ENCODE data around the gene HBQ1.
A peak's percentile ranks its signal among the peaks of the same experiment; 100 is the strongest.
"Not testable (repeated sequence)": the region's sequence is repeated elsewhere in the genome, so short reads cannot be mapped to it uniquely, and the experiment has no call there.

HBQ1 gene

DNA sequence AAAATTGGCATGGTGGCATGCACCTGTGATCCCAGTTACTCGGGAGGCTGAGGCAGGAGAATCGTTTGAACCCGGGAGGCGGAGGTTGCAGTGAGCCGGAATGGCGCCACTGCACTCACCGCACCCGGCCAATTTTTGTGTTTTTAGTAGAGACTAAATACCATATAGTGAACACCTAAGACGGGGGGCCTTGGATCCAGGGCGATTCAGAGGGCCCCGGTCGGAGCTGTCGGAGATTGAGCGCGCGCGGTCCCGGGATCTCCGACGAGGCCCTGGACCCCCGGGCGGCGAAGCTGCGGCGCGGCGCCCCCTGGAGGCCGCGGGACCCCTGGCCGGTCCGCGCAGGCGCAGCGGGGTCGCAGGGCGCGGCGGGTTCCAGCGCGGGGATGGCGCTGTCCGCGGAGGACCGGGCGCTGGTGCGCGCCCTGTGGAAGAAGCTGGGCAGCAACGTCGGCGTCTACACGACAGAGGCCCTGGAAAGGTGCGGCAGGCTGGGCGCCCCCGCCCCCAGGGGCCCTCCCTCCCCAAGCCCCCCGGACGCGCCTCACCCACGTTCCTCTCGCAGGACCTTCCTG lies at the start of gene HBQ1:
Gene HBQ1, plus strand, starts transcription at position 359 of the 575 bp plus-strand sequence. Its CDS starts 28 bp downstream, at position 387.
- no peak for DNase-seq

DNA sequence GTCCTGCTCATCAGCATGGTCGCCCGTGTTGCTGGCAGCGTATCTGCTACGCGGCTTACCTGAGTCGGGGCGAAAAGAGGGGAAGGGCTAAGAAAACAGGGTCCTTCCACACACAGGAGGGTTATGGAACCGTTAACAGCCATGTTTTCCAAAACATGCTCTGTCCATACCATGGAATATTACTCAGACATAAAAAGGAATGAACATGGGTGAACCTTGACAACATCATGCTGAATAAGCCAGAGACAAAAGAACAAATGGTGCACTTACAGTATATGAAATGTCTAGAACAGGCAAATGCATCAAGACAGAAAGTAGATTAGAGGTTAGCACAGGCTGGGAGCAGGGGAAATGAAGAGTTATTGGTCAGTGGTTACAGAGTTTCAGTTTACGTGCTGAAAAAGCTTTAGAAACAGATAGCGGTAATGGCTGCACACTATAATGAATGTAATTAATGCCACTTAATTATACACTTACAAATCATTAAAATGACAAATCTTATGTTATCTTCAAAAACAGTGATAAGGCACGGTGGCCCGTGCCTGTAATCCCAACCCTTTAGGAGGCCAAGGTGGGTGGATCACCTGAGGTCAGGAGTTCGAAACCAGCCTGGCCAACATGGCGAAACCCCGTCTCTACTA lies 49.6 kb upstream of the HBQ1 start:
- no peak for DNase-seq

DNA sequence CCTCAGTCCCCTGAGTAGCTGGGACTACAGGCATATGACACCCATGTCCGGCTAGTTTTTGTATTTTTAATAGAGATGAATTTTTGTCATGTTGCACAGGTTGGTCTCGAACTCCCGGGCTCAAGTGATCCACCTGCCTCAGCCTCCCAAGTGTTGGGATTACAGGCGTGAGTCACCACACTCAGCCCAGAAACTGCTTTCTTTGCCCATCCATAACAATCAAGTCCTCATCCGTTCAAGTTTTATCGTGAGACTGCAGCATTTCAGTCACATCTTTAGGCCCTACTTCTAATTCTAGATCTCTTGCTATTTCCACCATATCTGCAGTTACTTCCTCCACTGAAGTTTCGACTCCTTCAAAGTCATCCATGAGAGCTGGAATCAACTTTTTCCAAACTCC lies 48.1 kb upstream of the HBQ1 start:
- DNase-seq = no peak

DNA sequence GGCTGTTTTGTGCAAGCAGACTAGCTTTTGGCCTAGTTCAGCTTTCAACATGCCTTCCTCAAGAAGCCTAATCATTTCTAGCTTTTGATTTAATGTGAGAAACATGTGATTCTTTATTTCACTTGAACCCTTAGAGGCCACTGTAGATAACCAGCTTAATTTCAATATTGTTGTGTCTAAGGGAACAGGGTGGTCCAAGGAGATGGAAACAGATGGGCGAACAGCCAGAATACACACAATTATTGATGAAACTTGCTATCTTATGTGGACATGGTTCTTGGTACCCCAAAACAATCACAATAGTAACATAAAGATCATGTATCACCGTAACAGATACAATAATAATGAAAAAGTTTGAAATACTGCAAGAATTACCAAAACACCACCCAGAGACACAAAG lies 46.5 kb upstream of the HBQ1 start:
- DNase-seq = no peak

DNA sequence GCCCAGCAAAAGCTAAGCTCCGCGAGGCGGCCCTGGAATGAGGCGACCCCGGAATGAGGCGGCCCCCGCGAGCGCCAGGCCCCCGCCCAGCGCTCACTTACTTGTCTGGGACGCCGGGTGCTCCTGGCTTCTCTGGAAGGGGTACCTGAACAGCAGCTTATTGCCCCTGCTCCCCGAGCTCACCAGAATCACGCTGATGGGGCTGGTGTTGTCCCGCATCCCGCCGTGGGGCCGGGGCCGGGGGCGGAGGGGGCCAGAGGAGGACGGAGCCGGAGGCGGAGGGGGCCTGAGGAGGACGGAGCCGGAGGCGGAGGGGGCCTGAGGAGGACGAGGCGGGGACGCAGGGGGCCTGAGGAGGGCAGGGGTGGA lies 42.2 kb upstream of the HBQ1 start:
- peak; percentile 19 for DNase-seq

DNA sequence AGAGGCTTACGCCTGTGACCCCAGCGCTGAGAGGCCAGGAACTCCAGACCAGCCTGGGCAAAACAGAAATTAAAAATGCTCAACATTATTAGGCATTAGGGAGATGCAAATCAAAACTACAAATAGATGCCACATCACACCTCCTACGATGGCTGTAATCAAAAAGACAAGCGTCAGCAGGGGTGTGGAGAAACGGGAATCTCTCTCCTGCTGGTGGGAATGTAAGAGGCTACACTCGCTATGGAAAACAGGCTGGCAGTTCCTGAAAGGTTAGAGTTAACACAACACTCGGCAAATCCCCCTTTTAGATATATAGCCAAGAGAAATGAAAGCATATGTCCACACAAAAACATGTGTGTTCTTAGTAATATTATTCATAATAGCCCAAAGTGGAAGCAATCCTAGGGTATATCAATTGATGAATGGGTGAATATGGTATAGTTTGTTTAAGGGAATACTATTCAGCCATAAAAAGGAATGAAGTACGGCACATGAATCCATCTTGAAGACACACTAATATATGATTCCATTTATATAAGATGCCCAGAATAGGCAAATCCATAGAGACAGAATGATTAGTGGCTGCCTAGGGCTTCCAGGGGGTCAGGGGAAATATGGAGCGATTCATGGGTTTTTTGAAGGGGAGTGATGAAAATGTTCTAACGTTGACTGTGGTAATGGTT lies 39.9 kb upstream of the HBQ1 start:
- no peak for DNase-seq

DNA sequence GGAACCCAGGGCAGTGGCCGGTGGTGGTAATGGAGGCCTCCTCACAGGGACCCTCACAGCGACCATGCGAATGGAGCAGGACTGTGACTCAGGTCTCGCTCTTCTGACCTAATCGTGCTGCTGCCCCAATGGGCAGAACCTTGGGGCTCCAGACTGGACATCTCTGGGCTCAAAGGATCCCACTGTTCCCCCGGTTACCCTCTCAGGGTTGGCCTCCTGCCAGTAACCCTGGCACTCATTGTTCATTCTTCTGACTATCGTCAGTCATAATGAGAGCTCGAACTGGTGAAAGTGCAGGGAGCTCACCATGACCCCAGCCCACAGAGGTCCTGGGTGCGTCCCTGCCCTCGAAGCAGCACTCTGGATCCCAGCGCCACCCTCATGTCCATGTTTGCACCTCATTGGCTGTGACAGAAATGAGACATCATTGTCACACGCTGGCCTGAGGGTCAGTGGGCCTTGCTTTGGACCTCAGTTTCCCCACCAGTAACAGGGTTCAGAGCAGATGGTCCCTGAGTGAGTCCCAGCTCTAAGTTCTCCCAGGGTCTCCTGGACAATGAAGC lies 37.8 kb upstream of the HBQ1 start:
- no peak for DNase-seq

DNA sequence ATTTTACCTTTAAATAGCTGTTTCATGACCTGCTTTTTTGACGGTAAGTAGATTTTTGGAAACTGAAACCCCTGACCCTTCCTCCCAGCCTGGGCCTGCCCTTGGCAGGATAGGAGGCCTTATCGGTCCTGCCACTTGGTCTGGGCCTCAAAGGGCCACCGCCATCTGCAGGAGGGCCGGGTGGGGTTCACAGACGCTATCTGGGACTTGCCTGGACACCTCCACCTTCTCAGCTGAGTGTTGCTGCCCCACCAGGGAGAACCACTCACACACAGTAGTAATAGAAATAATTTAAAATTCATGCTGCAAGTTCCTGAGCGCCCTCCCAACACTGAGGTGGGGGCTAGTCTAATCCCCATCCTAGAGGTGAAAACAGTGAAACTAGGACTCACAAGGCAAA lies 37.2 kb upstream of the HBQ1 start:
- DNase-seq = no peak

DNA sequence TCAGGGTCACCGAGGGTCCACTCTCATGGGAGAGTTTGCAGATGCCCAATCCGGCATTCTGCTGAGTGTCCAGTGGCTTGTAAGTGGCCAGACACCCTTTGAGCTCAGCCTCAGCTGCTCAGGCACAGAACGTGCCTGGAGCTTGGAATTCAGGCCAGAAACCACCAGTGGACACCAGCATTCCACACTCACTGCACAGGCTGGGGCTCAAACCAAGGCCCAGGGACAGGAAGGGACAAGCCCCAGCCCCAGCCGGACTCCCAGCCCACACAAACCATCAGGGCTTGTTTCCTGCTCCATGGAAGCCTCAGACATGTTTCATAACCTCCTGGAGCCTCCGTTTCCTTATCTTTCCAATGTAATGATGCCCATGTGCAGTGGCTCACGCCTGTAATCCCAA lies 36.8 kb upstream of the HBQ1 start:
- DNase-seq = no peak

DNA sequence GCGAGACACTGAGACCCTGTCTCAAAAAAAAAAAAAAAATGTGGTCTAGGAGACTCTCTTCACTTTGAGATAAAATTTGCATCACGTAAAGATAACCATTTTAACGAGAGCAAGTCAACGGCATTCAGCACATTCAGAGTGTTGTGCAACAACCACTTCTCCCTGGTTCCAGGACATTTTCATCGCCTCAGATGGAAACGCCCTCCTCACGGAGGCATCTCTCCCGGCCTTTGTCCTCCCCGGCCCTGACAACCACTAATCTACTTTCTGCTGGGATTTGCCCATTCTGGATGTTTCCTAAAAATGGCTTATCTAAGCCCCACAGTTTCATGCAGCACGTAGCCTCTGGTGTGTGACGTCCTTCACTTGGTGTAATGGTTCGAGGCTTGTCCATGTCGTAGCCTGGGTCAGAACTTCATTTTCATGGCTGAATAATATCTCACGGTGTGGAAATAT lies 35.4 kb upstream of the HBQ1 start:
- no peak for DNase-seq

DNA sequence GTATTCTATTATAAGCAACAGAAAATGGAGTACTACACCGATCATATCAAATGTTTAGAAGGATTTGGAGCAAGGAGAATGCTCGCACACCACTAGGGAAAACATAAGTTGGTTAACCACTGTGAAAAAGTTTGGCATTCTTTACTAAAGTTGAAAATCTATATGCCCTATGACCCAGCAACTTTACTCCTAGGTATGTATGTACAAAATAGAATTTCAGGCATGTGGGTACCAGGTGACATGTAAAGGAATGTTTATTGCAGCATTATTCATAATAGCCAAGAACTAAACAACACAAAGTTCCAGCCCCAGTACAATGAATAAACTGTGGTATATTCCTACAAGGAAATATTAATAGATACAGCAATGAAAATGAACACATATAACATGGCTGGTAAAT lies 33.6 kb upstream of the HBQ1 start:
- no peak for DNase-seq

DNA sequence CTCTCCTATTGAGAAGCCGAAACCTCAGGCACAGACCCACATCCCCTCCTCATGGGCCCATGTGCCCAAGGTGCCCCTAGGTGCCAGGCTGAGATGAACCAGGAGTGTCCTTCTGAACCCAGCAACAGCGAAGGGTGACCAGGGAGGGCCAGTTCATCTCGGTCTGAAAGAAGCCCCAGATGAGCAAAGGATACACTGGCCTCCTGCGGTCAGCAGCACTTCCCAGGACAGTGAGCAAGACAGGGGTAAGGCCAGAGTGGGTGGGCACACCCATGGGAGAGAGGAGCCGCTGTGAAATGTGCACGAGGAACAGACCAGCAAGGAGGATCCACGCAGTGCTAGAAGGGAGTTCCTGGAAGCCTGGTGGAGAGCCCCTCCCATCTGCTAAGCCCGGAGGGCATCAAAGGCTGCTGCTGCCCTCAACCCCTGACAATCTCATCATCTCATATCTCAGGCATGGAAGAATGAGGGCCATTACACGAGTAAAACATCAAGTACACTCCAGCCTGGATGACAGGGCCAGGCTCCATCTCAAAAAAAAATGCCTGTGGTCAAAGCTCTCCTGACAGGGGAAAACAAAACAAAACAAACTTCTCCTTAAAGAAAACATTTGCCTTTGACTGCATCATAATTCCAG lies 31.1 kb upstream of the HBQ1 start:
- DNase-seq = peak; percentile 91

DNA sequence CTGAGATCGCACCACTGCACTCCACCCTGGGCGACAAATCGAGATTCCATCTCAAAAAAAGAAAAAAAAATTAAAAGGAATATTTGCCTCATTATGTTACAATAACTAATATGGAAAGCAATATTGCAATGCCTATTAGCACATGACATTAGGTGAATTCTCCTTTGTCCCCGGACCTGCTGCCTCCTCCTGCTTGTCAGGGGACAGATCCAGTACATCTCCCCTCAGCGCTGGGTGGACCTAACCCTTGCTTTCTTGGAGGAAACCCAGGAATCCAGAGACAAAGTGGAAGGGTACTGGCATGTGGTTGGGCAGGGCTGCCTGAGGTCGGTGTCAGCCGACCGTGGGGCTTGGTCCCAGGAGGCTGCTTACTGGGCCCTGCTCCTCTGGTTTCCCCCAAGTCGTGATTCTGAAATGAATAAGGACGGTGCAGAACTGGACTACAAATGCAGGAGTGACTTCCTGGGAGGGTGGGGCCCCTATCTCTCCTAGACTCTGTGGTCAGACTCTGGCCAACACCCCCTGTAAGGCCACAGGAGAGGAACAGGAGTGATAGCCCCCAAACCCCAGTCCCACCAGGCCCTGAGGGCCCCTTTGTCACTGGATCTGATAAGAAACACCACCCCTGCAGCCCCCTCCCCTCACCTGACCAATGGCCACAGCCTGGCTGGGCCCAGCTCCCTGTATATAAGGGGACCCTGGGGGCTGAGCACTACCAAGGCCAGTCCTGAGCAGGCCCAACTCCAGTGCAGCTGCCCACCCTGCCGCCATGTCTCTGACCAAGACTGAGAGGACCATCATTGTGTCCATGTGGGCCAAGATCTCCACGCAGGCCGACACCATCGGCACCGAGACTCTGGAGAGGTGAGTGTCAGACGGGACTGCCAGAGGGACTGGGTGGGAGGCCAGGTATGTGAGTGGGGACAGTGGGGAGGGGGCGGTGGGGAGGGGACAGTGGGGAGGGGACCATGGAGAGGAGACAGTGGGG lies 27.8 kb upstream of the HBQ1 start, which contains the start of gene HBZ:
Gene HBZ, plus strand, starts transcription at position 504 of the 988 bp plus-strand sequence. Its CDS starts 266 bp downstream, at position 770.
- DNase-seq = no peak

DNA sequence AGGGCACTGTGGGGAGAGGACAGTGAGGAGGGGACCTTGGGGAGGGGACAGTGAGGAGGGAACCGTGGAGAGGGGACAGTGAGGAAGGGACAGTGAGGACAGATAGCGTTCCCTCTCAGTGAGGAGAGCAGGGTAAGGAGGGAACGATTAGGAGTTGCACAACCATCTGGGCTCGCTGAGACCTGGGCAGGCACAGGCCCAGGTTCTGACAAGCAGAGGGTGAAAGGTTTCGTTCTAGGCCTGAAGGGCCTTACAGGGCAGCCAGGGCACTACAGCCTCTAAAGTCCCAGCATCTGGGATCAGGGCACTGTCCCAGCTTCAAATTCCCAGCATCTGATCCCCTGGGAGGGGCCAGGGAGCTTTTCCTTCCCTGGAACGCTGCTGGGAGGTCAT lies 27.1 kb upstream of the HBQ1 start:
- not testable (repeated sequence) for DNase-seq

DNA sequence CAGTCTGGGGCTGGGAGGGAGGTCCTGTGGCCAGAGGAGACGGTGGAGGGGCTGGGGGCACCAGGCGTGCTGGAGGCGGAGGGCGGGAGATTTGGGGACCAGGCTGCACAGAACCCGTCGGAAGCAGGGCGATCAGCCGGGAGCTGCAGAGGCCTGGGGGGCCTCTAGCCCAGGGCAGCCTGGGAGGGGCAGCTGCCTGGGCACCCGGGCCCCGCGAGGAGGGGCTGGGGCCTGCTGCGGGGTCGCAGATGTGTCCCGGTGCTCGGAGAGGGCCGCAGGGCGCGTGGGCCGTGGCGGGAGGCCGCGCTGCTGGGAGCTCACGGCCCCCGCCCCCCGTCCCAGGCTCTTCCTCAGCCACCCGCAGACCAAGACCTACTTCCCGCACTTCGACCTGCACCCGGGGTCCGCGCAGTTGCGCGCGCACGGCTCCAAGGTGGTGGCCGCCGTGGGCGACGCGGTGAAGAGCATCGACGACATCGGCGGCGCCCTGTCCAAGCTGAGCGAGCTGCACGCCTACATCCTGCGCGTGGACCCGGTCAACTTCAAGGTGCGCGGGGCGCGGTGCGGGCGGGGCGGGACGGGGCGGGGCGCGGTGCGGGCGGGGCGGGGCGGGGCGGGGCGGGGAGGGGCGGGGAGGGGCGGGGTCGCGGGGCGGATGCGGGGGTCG lies 26.6 kb upstream of the HBQ1 start:
- not testable (repeated sequence) for DNase-seq

DNA sequence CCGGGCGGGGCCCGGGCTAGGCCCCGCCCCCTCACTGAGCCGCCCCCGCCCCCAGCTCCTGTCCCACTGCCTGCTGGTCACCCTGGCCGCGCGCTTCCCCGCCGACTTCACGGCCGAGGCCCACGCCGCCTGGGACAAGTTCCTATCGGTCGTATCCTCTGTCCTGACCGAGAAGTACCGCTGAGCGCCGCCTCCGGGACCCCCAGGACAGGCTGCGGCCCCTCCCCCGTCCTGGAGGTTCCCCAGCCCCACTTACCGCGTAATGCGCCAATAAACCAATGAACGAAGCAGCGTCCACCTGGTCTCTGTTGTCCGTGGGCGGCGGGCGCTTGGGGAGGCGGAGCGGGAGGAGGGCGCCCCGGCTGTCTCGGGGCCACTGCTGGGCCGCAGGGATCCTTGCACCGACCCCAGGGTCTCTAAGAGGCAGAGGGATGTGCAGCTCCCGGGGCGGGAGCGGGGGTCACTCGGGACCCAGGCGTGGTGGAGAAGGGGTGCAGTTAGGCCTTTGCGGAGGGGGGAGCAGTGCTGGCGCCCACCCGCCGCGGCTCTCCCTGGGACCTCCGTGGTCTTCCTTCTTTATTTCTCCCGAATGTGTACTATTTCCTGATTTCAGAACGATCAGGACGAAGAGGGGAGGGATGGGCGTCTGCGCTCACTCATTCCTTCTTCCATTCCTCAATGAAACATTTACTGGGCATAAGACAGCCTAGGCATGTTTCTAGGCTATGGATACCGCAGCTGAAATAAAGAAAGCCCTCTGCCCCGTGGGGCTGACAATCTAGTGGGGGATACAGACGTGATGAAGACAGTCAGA lies 25.8 kb upstream of the HBQ1 start:
- peak; percentile 20 for DNase-seq

DNA sequence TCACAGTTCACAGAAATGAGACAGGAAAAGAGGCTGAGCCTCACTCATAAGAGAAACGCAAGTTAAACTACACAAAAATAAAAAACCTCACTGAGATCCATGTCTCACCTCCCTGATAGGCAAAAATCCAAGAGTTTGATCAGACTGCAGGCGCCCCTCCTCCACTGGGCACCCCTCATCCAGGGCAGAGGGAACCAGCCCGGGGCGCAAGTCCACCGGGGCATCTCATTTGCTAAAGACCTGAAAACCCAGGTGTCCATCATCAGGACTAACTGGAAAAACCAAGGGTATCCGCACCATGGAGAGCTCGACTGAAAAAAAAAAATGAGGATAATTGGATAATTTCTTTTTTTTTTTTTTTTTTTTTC lies 25.2 kb upstream of the HBQ1 start:
- no peak for DNase-seq

DNA sequence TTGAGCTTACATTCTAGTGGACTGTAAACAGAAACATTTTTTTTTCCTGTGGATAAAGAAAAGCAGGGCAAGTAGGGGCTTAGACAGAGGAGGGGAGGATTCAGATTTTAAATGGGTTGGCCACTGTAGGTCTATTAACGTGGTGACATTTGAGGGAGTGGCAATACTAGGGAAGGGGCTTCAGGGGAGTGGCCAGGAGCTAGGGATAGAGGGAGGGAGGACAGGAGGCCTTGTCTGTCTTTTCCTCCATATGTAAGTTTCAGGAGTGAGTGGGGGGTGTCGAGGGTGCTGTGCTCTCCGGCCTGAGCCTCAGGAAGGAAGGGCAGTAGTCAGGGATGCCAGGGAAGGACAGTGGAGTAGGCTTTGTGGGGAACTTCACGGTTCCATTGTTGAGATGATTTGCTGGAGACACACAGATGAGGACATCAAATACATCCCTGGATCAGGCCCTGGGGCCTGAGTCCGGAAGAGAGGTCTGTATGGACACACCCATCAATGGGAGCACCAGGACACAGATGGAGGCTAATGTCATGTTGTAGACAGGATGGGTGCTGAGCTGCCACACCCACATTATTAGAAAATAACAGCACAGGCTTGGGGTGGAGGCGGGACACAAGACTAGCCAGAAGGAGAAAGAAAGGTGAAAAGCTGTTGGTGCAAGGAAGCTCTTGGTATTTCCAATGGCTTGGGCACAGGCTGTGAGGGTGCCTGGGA lies 21.0 kb upstream of the HBQ1 start:
- DNase-seq = no peak

DNA sequence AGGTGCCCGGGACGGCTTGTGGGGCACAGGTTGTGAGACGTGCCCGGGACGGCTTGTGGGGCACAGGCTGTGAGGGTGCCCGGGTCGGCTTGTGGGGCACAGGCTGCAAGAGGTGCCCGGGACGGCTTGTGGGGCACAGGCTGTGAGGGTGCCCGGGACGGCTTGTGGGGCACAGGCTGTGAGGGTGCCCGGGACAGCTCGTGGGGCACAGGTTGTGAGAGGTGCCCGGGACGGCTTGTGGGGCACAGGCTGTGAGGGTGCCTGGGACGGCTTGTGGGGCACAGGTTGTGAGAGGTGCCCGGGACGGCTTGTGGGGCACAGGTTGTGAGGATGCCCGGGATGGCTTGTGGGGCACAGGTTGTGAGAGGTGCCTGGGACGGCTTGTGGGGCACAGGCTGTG lies 20.0 kb upstream of the HBQ1 start:
- not testable (repeated sequence) for DNase-seq

DNA sequence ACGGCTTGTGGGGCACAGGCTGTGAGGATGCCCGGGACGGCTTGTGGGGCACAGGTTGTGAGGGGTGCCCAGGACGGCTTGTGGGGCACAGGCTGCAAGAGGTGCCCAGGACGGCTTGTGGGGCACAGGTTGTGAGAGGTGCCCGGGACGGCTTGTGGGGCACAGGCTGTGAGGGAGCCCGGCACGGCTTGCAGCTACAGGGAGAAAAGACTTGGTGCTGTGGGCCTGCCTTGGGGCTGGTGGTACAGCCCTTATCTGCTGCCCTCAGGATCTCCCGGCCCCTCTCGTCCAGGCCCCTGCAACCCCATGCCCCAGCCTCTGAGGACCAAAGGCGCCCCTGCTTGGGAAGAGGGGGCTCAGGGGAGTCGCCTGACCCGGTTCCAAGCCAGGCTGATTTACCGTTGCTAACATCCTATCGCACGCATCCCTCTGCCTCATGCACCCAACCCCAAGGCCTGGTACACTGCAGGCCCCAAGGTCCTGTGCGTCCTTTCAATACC lies 19.5 kb upstream of the HBQ1 start:
- no peak for DNase-seq
